ENCODE measurements around the gene CAND2.

- no peak for TF ChIP-seq CTCF (IDR thresholded peaks at IDR 0.05)
- TF ChIP-seq POLR2A (IDR thresholded peaks at IDR 0.05; ENCODE audit: low read depth), result no peak
- no peak for TF ChIP-seq POLR2AphosphoS5 (IDR thresholded peaks at IDR 0.05)
- no peak for TF ChIP-seq EP300 (IDR thresholded peaks at IDR 0.05)
Measured at GRCh38 chr3:12759097-12759679, 37.3 kb upstream of the CAND2 start, which contains the start of gene TMEM40.
